H1 (cell line): ENCODE data around the gene SENP7. TPM values are rescaled to one million over a fixed set of nuclear protein-coding genes. Genes with fewer than 3 reads are reported as not detected.

Experiments used
- CTCF ChIA-PET: fragments of 300-600 bp; sonication (Branson Sonifier 250); formaldehyde crosslinking; loops from one replicate; lab custom pipeline; 2021; ENCODE audit not compliant: partially characterized antibody; lab: Charles Lee
- POLR2A ChIA-PET: fragments of 300-600 bp; sonication (Branson Sonifier 250); formaldehyde crosslinking; loops from one replicate; lab custom pipeline; 2021; ENCODE audit warnings: inconsistent platforms; ENCODE audit not compliant: partially characterized antibody; lab: Charles Lee
- DNase-seq, 2 experiments: peaks; one replicate each; pipeline versions ENCODE4 v3.0.0 to v3.0.0-alpha.2; 2010 to 2022; ENCODE audit warnings: low spot score in 2 of 2, low read depth in 1 of 2, mixed read lengths in 1 of 2
- FAIRE-seq: peaks from 2 replicates; lab custom pipeline; 2011; peaks lifted over from hg19 to GRCh38; lab: Jason Lieb, UNC
- H2AFZ ChIP-seq: 2 replicates; pipeline ENCODE4 v1.8.1; 2012; ENCODE audit warnings: low read length, inconsistent platforms
- H2AK5ac ChIP-seq: 2 replicates; pipeline ENCODE4 v1.6.1; 2013; ENCODE audit warnings: low read depth, low read length
- H2BK120ac ChIP-seq: replicated peaks from 2 replicates; pipeline ENCODE3; 2013; ENCODE audit warnings: low read depth, low read length, inconsistent platforms
- H2BK12ac ChIP-seq: 2 replicates; pipeline ENCODE4 v1.6.1; 2013; ENCODE audit warnings: low read depth, low read length
- H2BK15ac ChIP-seq: 2 replicates; pipeline ENCODE4 v1.6.1; 2013; ENCODE audit warnings: low read length
- H2BK20ac ChIP-seq: 2 replicates; pipeline ENCODE4 v1.6.1; 2013; ENCODE audit warnings: low read length
- H2BK5ac ChIP-seq: 2 replicates; pipeline ENCODE4 v1.6.1; 2013; ENCODE audit warnings: low read depth, low read length
- H3K14ac ChIP-seq: 2 replicates; pipeline ENCODE4 v1.6.1; 2013; ENCODE audit warnings: inconsistent platforms; ENCODE audit not compliant: insufficient read length
- H3K18ac ChIP-seq: 2 replicates; pipeline ENCODE4 v1.6.1; 2013; ENCODE audit warnings: low read length; ENCODE audit errors: extremely low read depth
- H3K23ac ChIP-seq: 2 replicates; pipeline ENCODE4 v1.6.1; 2013; ENCODE audit warnings: inconsistent platforms; ENCODE audit not compliant: insufficient read length
- H3K23me2 ChIP-seq: 2 replicates; pipeline ENCODE4 v1.6.1; 2013; ENCODE audit warnings: low read depth, low read length
- H3K27ac ChIP-seq: 2 replicates; pipeline ENCODE4 v1.6.1; 2011; ENCODE audit warnings: low read depth, low read length, inconsistent platforms
- H3K27me3 ChIP-seq, 4 experiments: replicated peaks in 1 of 4; 1 replicate in 1 of 4; 2 replicates in 3 of 4; pipeline versions ENCODE4 v1.6.1 to v1.8.1; 2011 to 2013; ENCODE audit warnings: low read length in 3 of 4, mild to moderate bottlenecking in 3 of 4, inconsistent platforms in 2 of 4, mixed read lengths in 2 of 4, moderate library complexity in 1 of 4; ENCODE audit not compliant: control insufficient read depth in 3 of 4, insufficient read depth in 3 of 4; ENCODE audit errors: extremely low read depth in 1 of 4
- H3K36me3 ChIP-seq, 4 experiments: 2 replicates each; pipeline versions ENCODE4 v1.6.1 to v1.8.1; 2011 to 2013; ENCODE audit warnings: mild to moderate bottlenecking in 4 of 4, low read length in 3 of 4, moderate library complexity in 2 of 4, control low read depth in 1 of 4, inconsistent platforms in 1 of 4; ENCODE audit not compliant: insufficient read depth in 4 of 4, control insufficient read depth in 2 of 4
- H3K4ac ChIP-seq: replicated peaks from 2 replicates; pipeline ENCODE3; 2013; ENCODE audit warnings: low read length, low read depth, mixed read lengths, inconsistent platforms; ENCODE audit not compliant: insufficient read length
- H3K4me1 ChIP-seq, 4 experiments: replicated peaks in 1 of 4; 1 replicate in 1 of 4; 2 replicates in 3 of 4; pipeline versions ENCODE4 v1.6.1 to v1.8.1; 2011 to 2013; ENCODE audit warnings: low read length in 3 of 4, inconsistent platforms in 2 of 4, mixed read lengths in 1 of 4; ENCODE audit not compliant: insufficient read depth in 4 of 4, control insufficient read depth in 3 of 4
- H3K4me2 ChIP-seq, 2 experiments: 2 replicates each; pipeline versions ENCODE4 v1.6.1 to v1.8.1; 2011 to 2013; ENCODE audit warnings: low read depth in 2 of 2, low read length in 2 of 2, control low read depth in 1 of 2, inconsistent platforms in 1 of 2, mild to moderate bottlenecking in 1 of 2; ENCODE audit not compliant: insufficient read depth in 1 of 2
- H3K4me3 ChIP-seq, 4 experiments: fragments of 200-600, 300-600 bp in 1 of 4; sonication (generic), shearing (Covaris generic), sonication (Bioruptor Twin) in 1 of 4; 2 replicates each; pipeline versions ENCODE4 v1.5.1 to v1.8.1; 2011 to 2016; ENCODE audit warnings: low read length in 4 of 4, low read depth in 3 of 4, control low read depth in 2 of 4, inconsistent platforms in 2 of 4, mild to moderate bottlenecking in 2 of 4, mixed read lengths in 1 of 4, moderate library complexity in 1 of 4; ENCODE audit not compliant: insufficient read depth in 2 of 4; ENCODE audit errors: extremely low read depth in 1 of 4
- H3K56ac ChIP-seq: replicated peaks from 2 replicates; pipeline ENCODE3; 2013; ENCODE audit warnings: low read depth, mild to moderate bottlenecking, mixed read lengths, low read length, inconsistent platforms; ENCODE audit not compliant: insufficient read length
- H3K79me1 ChIP-seq: 2 replicates; pipeline ENCODE4 v1.6.1; 2013; ENCODE audit warnings: low read depth, low read length, control low read depth
- H3K79me2 ChIP-seq, 2 experiments: 2 replicates each; pipeline versions ENCODE4 v1.6.1 to v1.8.1; 2012 to 2013; ENCODE audit warnings: low read length in 2 of 2, mild to moderate bottlenecking in 2 of 2, inconsistent platforms in 1 of 2; ENCODE audit not compliant: insufficient read depth in 2 of 2, control insufficient read depth in 1 of 2
- H3K9ac ChIP-seq, 4 experiments: replicated peaks in 1 of 4; 1 replicate in 1 of 4; 2 replicates in 3 of 4; pipeline versions ENCODE4 v1.6.1 to v1.8.1; 2011 to 2013; ENCODE audit warnings: low read depth in 3 of 4, low read length in 3 of 4, control low read depth in 2 of 4, mild to moderate bottlenecking in 2 of 4, moderate library complexity in 2 of 4, inconsistent platforms in 1 of 4; ENCODE audit errors: extremely low read depth in 1 of 4
- H3K9me3 ChIP-seq, 2 experiments: 2 replicates each; pipeline versions ENCODE4 v1.6.1 to v1.8.1; 2012 to 2013; ENCODE audit warnings: mild to moderate bottlenecking in 2 of 2, moderate library complexity in 2 of 2, control low read depth in 1 of 2, inconsistent platforms in 1 of 2, low read depth in 1 of 2, low read length in 1 of 2, mixed read lengths in 1 of 2; ENCODE audit not compliant: insufficient read depth in 2 of 2
- H4K20me1 ChIP-seq, 2 experiments: replicated peaks in 1 of 2; 2 replicates each; pipeline versions ENCODE3 to v1.8.1; 2011 to 2013; ENCODE audit warnings: inconsistent platforms in 2 of 2, low read length in 2 of 2, mild to moderate bottlenecking in 1 of 2; ENCODE audit not compliant: insufficient read depth in 2 of 2, control insufficient read depth in 1 of 2
- H4K5ac ChIP-seq: 2 replicates; pipeline ENCODE4 v1.6.1; 2013; ENCODE audit warnings: low read length, low read depth, mixed read lengths, inconsistent platforms; ENCODE audit not compliant: insufficient read length
- H4K8ac ChIP-seq: 2 replicates; pipeline ENCODE4 v1.8.0; 2013; ENCODE audit warnings: mild to moderate bottlenecking, moderate library complexity, low read length, inconsistent platforms; ENCODE audit not compliant: insufficient read depth; ENCODE audit errors: extremely low read depth
- H4K91ac ChIP-seq: replicated peaks from 2 replicates; pipeline ENCODE3; 2013; ENCODE audit warnings: low read length, mixed read lengths, inconsistent platforms; ENCODE audit not compliant: insufficient read length
- RAD21 ChIP-seq, 2 experiments: IDR thresholded peaks in 1 of 2; conservative IDR thresholded peaks in 1 of 2; 2 replicates each; pipeline ENCODE4 v1.6.1; 2011; ENCODE audit warnings: low read depth in 2 of 2, low read length in 2 of 2, improper control_type of control experiment in 1 of 2, inconsistent platforms in 1 of 2, mild to moderate bottlenecking in 1 of 2, moderate library complexity in 1 of 2
- TCF12 ChIP-seq: IDR thresholded peaks from 2 replicates; pipeline ENCODE4 v1.6.1; 2011; ENCODE audit warnings: low read depth, mild to moderate bottlenecking, low read length
- WGBS, 2 experiments: shearing (Covaris generic) in 1 of 2; methylation state at CpG; one replicate each; pipeline versions ENCODE4 v1.1.6 to v1.1.7; 2013 to 2015; ENCODE audit warnings: low lambda C conversion rate in 2 of 2, mixed read lengths in 2 of 2, inconsistent platforms in 1 of 2, low coverage in 1 of 2, missing lambda C conversion rate in 1 of 2; ENCODE audit not compliant: insufficient replicate concordance in 2 of 2, insufficient coverage in 1 of 2, insufficient read length in 1 of 2; ENCODE audit errors: extremely low coverage in 1 of 2, missing lambda C conversion rate in 1 of 2; 5-methylcytosine and 5-hydroxymethylcytosine counted together
- polyA plus RNA-seq, 7 experiments: library from polyadenylated mRNA; depleted of rRNA in 3 of 7; stranded (reverse) in 5 of 7; unstranded in 2 of 7; fragments of >200 nt in 5 of 7; fragments of 200-250 nt in 2 of 7; gene quantifications; 1 replicate in 5 of 7; 2 replicates in 1 of 7; 4 replicates in 1 of 7; pipeline versions ENCODE4 v1.2.1 to v1.2.3, GENCODE V29; 2011 to 2013; ENCODE audit warnings: missing spikeins in 2 of 7, mixed read lengths in 2 of 7
- total RNA-seq: library from RNA; stranded (reverse); fragmentation: NEBNext Ultra II Directional; extraction: Animal tissue kit (Norgen Biotek cat#: 25700); gene quantifications from 2 replicates; pipeline ENCODE4 v1.2.1, GENCODE V29; 2021

The SENP7 gene
- total and polyA plus RNA-seq, 2 of the 8 experiments (the other 6 are each of a cell fraction or from before 2014, with no cell fraction given): 2.8 to 7.8 TPM

DNA sequence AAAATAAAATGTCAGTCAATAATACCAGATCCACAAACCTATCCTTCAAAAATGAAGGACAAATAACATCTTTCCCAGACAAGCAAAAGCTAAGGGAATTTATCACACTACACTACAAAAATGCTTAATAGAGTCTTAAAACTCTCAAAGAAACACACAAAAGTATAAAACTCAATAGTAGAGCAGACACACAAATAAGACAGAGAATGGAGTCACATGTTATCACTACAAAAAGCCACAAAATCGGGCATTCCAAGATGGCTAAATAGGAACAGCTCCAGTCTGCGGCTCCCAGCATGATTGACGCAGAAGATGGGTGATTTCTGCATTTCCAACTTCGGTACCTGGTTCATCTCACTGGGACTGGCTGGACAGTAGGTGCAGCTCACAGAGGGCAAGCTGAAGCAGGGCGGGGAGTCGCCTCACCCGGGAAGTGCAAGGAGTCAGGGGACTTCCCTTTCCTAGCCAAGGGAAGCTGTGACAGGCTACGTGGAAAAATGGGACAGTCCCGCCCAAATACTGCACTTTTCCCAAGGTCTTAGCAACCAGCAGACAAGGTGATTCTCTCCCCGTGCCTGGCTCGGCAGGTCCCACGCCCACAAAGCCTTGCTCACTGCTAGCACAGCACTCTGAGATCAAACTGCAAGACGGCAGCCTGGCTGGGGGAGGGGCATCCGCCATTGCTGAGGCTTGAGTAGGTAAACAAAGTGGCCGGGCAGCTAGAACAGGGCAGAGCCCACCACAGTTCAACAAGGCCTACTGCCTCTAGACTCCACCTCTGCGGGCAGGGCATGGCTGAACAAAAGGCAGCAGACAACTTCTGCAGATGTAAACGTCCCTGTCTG, 46.3 kb downstream of the SENP7 start:
- Histone ChIP-seq H2AFZ (peak overlapping the region; percentile 84), H3K14ac (no peak overlapping the region), H3K18ac (peak overlapping the region; percentile 38), H3K27ac (peak overlapping the region; percentile 59; the same call in 1 of the 2 replicates), H2BK12ac (peak overlapping the region; percentile 87; the same call in 1 of the 2 replicates), H3K36me3 (0 out of 8 replicates have a peak, but pooled peaks cover 0 to 2% (median 0%) of the 10 kb centered on the region in 4 experiments), H3K27me3 (no peaks in the 10 kb centered on the region), H4K8ac (peak overlapping the region; percentile 68; the same call in 1 of the 2 replicates), H3K4me1 (peaks cover 0 to 9% (median 8%) of the 10 kb centered on the region in 4 experiments; a peak in 6 of 7 replicates), H2BK20ac (no peak overlapping the region), H3K9ac (peak overlapping the region in 3 of 4 experiments; percentile 21 to 77 (median 47); a peak in 5 of 7 replicates), H3K23me2 (0 out of 2 replicates have a peak, but pooled peaks cover 4% of the 10 kb centered on the region), H3K4me3 (peak overlapping the region; percentile 35 to 44 (median 40); a peak in 7 of 8 replicates), H3K4ac (no peak overlapping the region), H4K20me1 (no peaks in the 10 kb centered on the region), H4K5ac (peak overlapping the region; percentile 80), H3K23ac (no peak overlapping the region), H2BK120ac (no peak overlapping the region), H4K91ac (peak overlapping the region; percentile 40), H3K9me3 (peaks cover 0 to 9% of the 10 kb centered on the region in 2 experiments; a peak in 2 of 4 replicates), H2BK5ac (peak overlapping the region; percentile 90), H3K56ac (no peak overlapping the region), H3K4me2 (peak overlapping the region; percentile 76 to 87), H2AK5ac (no peak overlapping the region), H3K79me2 (peaks cover 0 to 5% of the 10 kb centered on the region in 2 experiments; a peak in 2 of 4 replicates), H2BK15ac (peak overlapping the region; percentile 65; the same call in 1 of the 2 replicates), H3K79me1 (no peaks in the 10 kb centered on the region)
- CTCF ChIA-PET: no interaction called here
- POLR2A ChIA-PET: interaction anchor here (0.8 to 1.2 kb wide), 4 partner anchors 18 to 114 kb away, joined by 3 to 4 read pairs (median 3); partner anchors contain the start of gene TRMT10C
- DNase-seq (peak; percentile 3 to 74), FAIRE-seq (no peak)
- 58% methylated on average over 17 of the region's 17 CpGs; no CpG with 5 or more reads in 1 of the 2 experiments for WGBS, 2 experiments
- TF ChIP-seq TCF12 (no peak), RAD21 (IDR thresholded peaks at IDR 0.05 in 1 of 2, conservative IDR thresholded peaks at IDR 0.05 in 1 of 2; ENCODE audit: low read depth in 2 of 2, low read length in 2 of 2) (no peak)
